ENCODE results near the gene FRMD4A. TPM values are rescaled to one million over a fixed set of nuclear protein-coding genes. Genes with fewer than 3 reads are reported as not detected.
"Not testable (repeated sequence)": the region's sequence is repeated elsewhere in the genome, so short reads cannot be mapped to it uniquely, and the experiment has no call there.

Gene FRMD4A
- total and polyA plus RNA-seq, 5 donors from 2014 or later: 0.34 to 2.4 (median 0.54) TPM

GRCh38 chr10:13907570-13907969, 423.2 kb downstream of the FRMD4A start:
- Histone ChIP-seq H3K4me1 (ENCODE audit: control insufficient read depth, insufficient read depth, low read length, poor library complexity, severe bottlenecking) (no peaks in the 10 kb centered on the region), H3K9me3 (ENCODE audit: control insufficient read depth in 2 of 2, low read length in 2 of 2) (no peaks in the 10 kb centered on the region), H3K27me3 (ENCODE audit: control insufficient read depth, insufficient read depth, low read length) (no peaks in the 10 kb centered on the region), H3K4me3 (ENCODE audit: low read depth, low read length) (no peak overlapping the region), H3K27ac (ENCODE audit: insufficient read depth, low read length, poor library complexity, severe bottlenecking) (no peak overlapping the region), H3K36me3 (ENCODE audit: control insufficient read depth, insufficient read depth, low read length) (no peaks in the 10 kb centered on the region)
- no peak for ATAC-seq (ENCODE audit: low read depth in 2 of 2)
- H3K27me3 Mint-ChIP-seq: peaks cover 22% of the 10 kb centered on the region
- no peak for DNase-seq
- no peak overlapping the region for H3K4me3 Mint-ChIP-seq
- H3K36me3 Mint-ChIP-seq: no peaks in the 10 kb centered on the region
- no peak overlapping the region for H3K27ac Mint-ChIP-seq
- H3K4me1 Mint-ChIP-seq: peaks cover 0 to 5% (median 5%) of the 10 kb centered on the region in 4 donors
- H3K9me3 Mint-ChIP-seq: peaks cover 0 to 3% (median 0%) of the 10 kb centered on the region in 7 donors

GRCh38 chr10:13905281-13905680, 425.4 kb downstream of the FRMD4A start:
- H3K4me3 Mint-ChIP-seq: no peak overlapping the region
- peaks cover 0 to 5% (median 2%) of the 10 kb centered on the region in 4 donors for H3K4me1 Mint-ChIP-seq
- Histone ChIP-seq H3K4me3 (ENCODE audit: low read depth, low read length) (no peak overlapping the region), H3K27me3 (ENCODE audit: control insufficient read depth, insufficient read depth, low read length) (no peaks in the 10 kb centered on the region), H3K4me1 (ENCODE audit: control insufficient read depth, insufficient read depth, low read length, poor library complexity, severe bottlenecking) (no peaks in the 10 kb centered on the region), H3K9me3 (ENCODE audit: control insufficient read depth in 2 of 2, low read length in 2 of 2) (no peaks in the 10 kb centered on the region), H3K27ac (ENCODE audit: insufficient read depth, low read length, poor library complexity, severe bottlenecking) (no peak overlapping the region), H3K36me3 (ENCODE audit: control insufficient read depth, insufficient read depth, low read length) (no peaks in the 10 kb centered on the region)
- no peak overlapping the region for H3K27ac Mint-ChIP-seq
- peaks cover 19% of the 10 kb centered on the region for H3K27me3 Mint-ChIP-seq
- no peak for DNase-seq
- H3K36me3 Mint-ChIP-seq: no peaks in the 10 kb centered on the region
- H3K9me3 Mint-ChIP-seq: peaks cover 0 to 3% (median 0%) of the 10 kb centered on the region in 7 donors
- no peak for ATAC-seq (ENCODE audit: low read depth in 2 of 2)

GRCh38 chr10:13904064-13904463, 426.7 kb downstream of the FRMD4A start:
- no peaks in the 10 kb centered on the region for H3K27me3 ChIP-seq (ENCODE audit: control insufficient read depth, insufficient read depth, low read length)
- H3K4me1 ChIP-seq (ENCODE audit: control insufficient read depth, insufficient read depth, low read length, poor library complexity, severe bottlenecking): no peaks in the 10 kb centered on the region
- no peak overlapping the region for H3K4me3 Mint-ChIP-seq
- H3K36me3 ChIP-seq (ENCODE audit: control insufficient read depth, insufficient read depth, low read length): no peaks in the 10 kb centered on the region
- peaks cover 0 to 3% (median 0%) of the 10 kb centered on the region in 7 donors for H3K9me3 Mint-ChIP-seq
- H3K4me1 Mint-ChIP-seq: peaks cover 0 to 5% (median 2%) of the 10 kb centered on the region in 4 donors
- H3K27ac Mint-ChIP-seq: peak overlapping the region in 1 of 3 donors; percentile 73
- H3K9me3 ChIP-seq (ENCODE audit: control insufficient read depth in 2 of 2, low read length in 2 of 2): no peaks in the 10 kb centered on the region
- DNase-seq (no peak), ATAC-seq (ENCODE audit: low read depth in 2 of 2) (no peak)
- no peak overlapping the region for H3K4me3 ChIP-seq (ENCODE audit: low read depth, low read length)
- peaks cover 16% of the 10 kb centered on the region for H3K27me3 Mint-ChIP-seq
- no peak overlapping the region for H3K27ac ChIP-seq (ENCODE audit: insufficient read depth, low read length, poor library complexity, severe bottlenecking)
- no peaks in the 10 kb centered on the region for H3K36me3 Mint-ChIP-seq

- Histone ChIP-seq H3K27me3 (ENCODE audit: control insufficient read depth, insufficient read depth, low read length) (no peaks in the 10 kb centered on the region), H3K36me3 (ENCODE audit: control insufficient read depth, insufficient read depth, low read length) (no peaks in the 10 kb centered on the region), H3K27ac (ENCODE audit: insufficient read depth, low read length, poor library complexity, severe bottlenecking) (no peak overlapping the region), H3K9me3 (ENCODE audit: control insufficient read depth in 2 of 2, low read length in 2 of 2) (no peaks in the 10 kb centered on the region), H3K4me3 (ENCODE audit: low read depth, low read length) (no peak overlapping the region), H3K4me1 (ENCODE audit: control insufficient read depth, insufficient read depth, low read length, poor library complexity, severe bottlenecking) (no peaks in the 10 kb centered on the region)
- Mint-ChIP-seq H3K36me3 (no peaks in the 10 kb centered on the region), H3K27me3 (peaks cover 10% of the 10 kb centered on the region), H3K9me3 (peaks cover 0 to 3% (median 0%) of the 10 kb centered on the region in 7 donors), H3K27ac (peak overlapping the region in 1 of 3 donors; percentile 60), H3K4me1 (peaks cover 0 to 5% (median 2%) of the 10 kb centered on the region in 4 donors), H3K4me3 (no peak overlapping the region)
- ATAC-seq (ENCODE audit: low read depth in 2 of 2) (no peak), DNase-seq (no peak)
Measured at GRCh38 chr10:13902868-13903587, 427.7 kb downstream of the FRMD4A start.

GRCh38 chr10:13899941-13900340, 430.8 kb downstream of the FRMD4A start:
- H3K27me3 Mint-ChIP-seq: peaks cover 4% of the 10 kb centered on the region
- H3K4me1 ChIP-seq (ENCODE audit: control insufficient read depth, insufficient read depth, low read length, poor library complexity, severe bottlenecking): no peaks in the 10 kb centered on the region
- H3K4me3 Mint-ChIP-seq: no peak overlapping the region
- peaks cover 0 to 2% (median 0%) of the 10 kb centered on the region in 7 donors for H3K9me3 Mint-ChIP-seq
- ATAC-seq (ENCODE audit: low read depth in 2 of 2) (no peak), DNase-seq (no peak)
- H3K27ac ChIP-seq (ENCODE audit: insufficient read depth, low read length, poor library complexity, severe bottlenecking): no peak overlapping the region
- H3K36me3 ChIP-seq (ENCODE audit: control insufficient read depth, insufficient read depth, low read length): no peaks in the 10 kb centered on the region
- H3K4me1 Mint-ChIP-seq: peaks cover 0 to 3% (median 1%) of the 10 kb centered on the region in 4 donors
- no peaks in the 10 kb centered on the region for H3K9me3 ChIP-seq (ENCODE audit: control insufficient read depth in 2 of 2, low read length in 2 of 2)
- no peak overlapping the region for H3K27ac Mint-ChIP-seq
- H3K27me3 ChIP-seq (ENCODE audit: control insufficient read depth, insufficient read depth, low read length): no peaks in the 10 kb centered on the region
- H3K4me3 ChIP-seq (ENCODE audit: low read depth, low read length): no peak overlapping the region
- peaks cover 6% of the 10 kb centered on the region for H3K36me3 Mint-ChIP-seq

GRCh38 chr10:13896146-13896545, 434.6 kb downstream of the FRMD4A start:
- H3K4me3 Mint-ChIP-seq; H3K4me1 ChIP-seq (ENCODE audit: control insufficient read depth, insufficient read depth, low read length, poor library complexity, severe bottlenecking); H3K27ac Mint-ChIP-seq: not testable (repeated sequence)

GRCh38 chr10:13894412-13895093, 436.2 kb downstream of the FRMD4A start:
- Histone ChIP-seq H3K36me3 (ENCODE audit: control insufficient read depth, insufficient read depth, low read length) (no peaks in the 10 kb centered on the region), H3K9me3 (ENCODE audit: control insufficient read depth in 2 of 2, low read length in 2 of 2) (no peaks in the 10 kb centered on the region), H3K27ac (ENCODE audit: insufficient read depth, low read length, poor library complexity, severe bottlenecking) (no peak overlapping the region), H3K27me3 (ENCODE audit: control insufficient read depth, insufficient read depth, low read length) (peaks cover 18% of the 10 kb centered on the region), H3K4me3 (ENCODE audit: low read depth, low read length) (no peak overlapping the region), H3K4me1 (ENCODE audit: control insufficient read depth, insufficient read depth, low read length, poor library complexity, severe bottlenecking) (peaks cover 15% of the 10 kb centered on the region)
- DNase-seq: no peak
- H3K4me1 Mint-ChIP-seq: peaks cover 0 to 30% (median 6%) of the 10 kb centered on the region in 4 donors
- ATAC-seq (ENCODE audit: low read depth in 2 of 2): no peak
- peaks cover 6% of the 10 kb centered on the region for H3K36me3 Mint-ChIP-seq
- H3K27me3 Mint-ChIP-seq: peaks cover 50% of the 10 kb centered on the region
- H3K27ac Mint-ChIP-seq: peak overlapping the region in 1 of 3 donors; percentile 86
- H3K4me3 Mint-ChIP-seq: peak overlapping the region in 1 of 4 donors; percentile 45
- H3K9me3 Mint-ChIP-seq: peaks cover 0 to 1% (median 0%) of the 10 kb centered on the region in 7 donors

More at GRCh38 chr10:13896146-13896545, 434.6 kb downstream of the FRMD4A start:
- not testable (repeated sequence) for H3K27me3 ChIP-seq (ENCODE audit: control insufficient read depth, insufficient read depth, low read length); H3K4me3 ChIP-seq (ENCODE audit: low read depth, low read length); ATAC-seq (ENCODE audit: low read depth in 2 of 2); H3K27ac ChIP-seq (ENCODE audit: insufficient read depth, low read length, poor library complexity, severe bottlenecking); H3K36me3 ChIP-seq (ENCODE audit: control insufficient read depth, insufficient read depth, low read length); H3K36me3 Mint-ChIP-seq; H3K9me3 ChIP-seq (ENCODE audit: control insufficient read depth in 2 of 2, low read length in 2 of 2); H3K9me3 Mint-ChIP-seq; DNase-seq
- H3K27me3 Mint-ChIP-seq: peaks cover 36% of the 10 kb centered on the region
- peaks cover 0 to 20% (median 6%) of the 10 kb centered on the region in 4 donors for H3K4me1 Mint-ChIP-seq
